Measurements from ENCODE around the gene IRX2. TPM values are rescaled to one million over a fixed set of nuclear protein-coding genes. Genes with fewer than 3 reads are reported as not detected.

Gene IRX2
- total and polyA plus RNA-seq, 2 of the 4 experiments (the other 2 are of a cell fraction) = 0.36 to 0.97 TPM

DNA sequence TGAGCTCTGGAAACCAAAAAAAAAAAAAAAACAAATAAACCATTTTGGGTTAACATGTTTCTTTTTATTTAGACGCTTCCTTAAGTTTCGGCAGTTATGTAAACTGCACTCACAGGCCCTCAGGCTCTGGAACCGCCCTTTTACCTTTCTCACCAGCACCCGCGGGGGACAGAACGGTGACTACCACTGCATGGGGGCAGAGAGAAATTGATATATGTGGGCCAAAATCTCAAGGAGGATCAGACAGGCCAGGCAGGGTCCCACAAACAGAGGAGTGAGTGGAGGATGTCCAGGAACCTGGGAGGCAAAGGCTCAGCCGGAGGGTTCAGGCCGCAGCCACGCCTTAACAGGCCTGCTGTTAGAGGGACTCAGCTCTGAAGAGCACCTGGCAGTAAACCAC is 54.4 kb downstream of the IRX2 start:
- H3K9me1 ChIP-seq (ENCODE audit: insufficient read depth, low read length) = no peaks in the 10 kb centered on the region
- no peaks in the 10 kb centered on the region for H3K27me3 ChIP-seq (ENCODE audit: control insufficient read depth, insufficient read depth, low read length)
- H2AFZ ChIP-seq (replicated peaks; ENCODE audit: low read length, poor library complexity) = no peak overlapping the region
- BruUV-seq (replicated peaks) = no TSS peak
- H2BK20ac ChIP-seq (ENCODE audit: low read depth, low read length) = no peak overlapping the region
- H3K4ac ChIP-seq (ENCODE audit: low read depth, low read length) = no peak overlapping the region
- dilution Hi-C loops (cut with HindIII; ENCODE audit: low sequenced_read_pairs, unreplicated experiment) (no loop called here), in situ Hi-C loops (cut with MboI; ENCODE audit: low sequenced_read_pairs) (no loop called here), intact Hi-C loops (cut with micrococcal nuclease) (no loop called here)
- 20% methylated on average over 1 of the region's 9 CpGs; no CpG with 5 or more reads in 1 of the 2 experiments for WGBS, 2 experiments (ENCODE audit: extremely low coverage in 2 of 2, insufficient read length in 1 of 2)
- no peak overlapping the region for H4K5ac ChIP-seq (ENCODE audit: low read depth, low read length)
- H2BK120ac ChIP-seq (ENCODE audit: low read depth, low read length) = no peak overlapping the region
- peaks cover 37% of the 10 kb centered on the region for H3K9me3 ChIP-seq (ENCODE audit: control insufficient read depth, insufficient read depth, low read length)
- no peak overlapping the region for H3K18ac ChIP-seq (ENCODE audit: low read depth, low read length)
- H3K14ac ChIP-seq (replicated peaks; ENCODE audit: low read depth, low read length) = no peak overlapping the region
- H3K9ac ChIP-seq (ENCODE audit: low read depth, low read length) = no peak overlapping the region
- no peak for ATAC-seq (ENCODE audit: low read depth)
- H3K23ac ChIP-seq (ENCODE audit: low read depth, low read length) = no peak overlapping the region
- no peak overlapping the region for H3K4me2 ChIP-seq (ENCODE audit: low read depth, low read length)
- POLR2A ChIA-PET (ENCODE audit: unreplicated experiment) = no interaction called here
- H3K79me1 ChIP-seq (ENCODE audit: low read depth in 1 of 2, low read length in 2 of 2) = no peaks in the 10 kb centered on the region
- H2BK15ac ChIP-seq (ENCODE audit: low read depth, low read length) = no peak overlapping the region
- no peaks in the 10 kb centered on the region for H3K36me3 ChIP-seq (ENCODE audit: control insufficient read depth, insufficient read depth, low read length)
- no peaks in the 10 kb centered on the region for H3K4me1 ChIP-seq (ENCODE audit: control insufficient read depth, insufficient read depth, low read length)
- TF ChIP-seq NFE2L2 (IDR thresholded peaks at IDR 0.05; ENCODE audit: low read depth, low read length) (no peak), POLR2A (IDR thresholded peaks at IDR 0.05; ENCODE audit: low read depth, low read length) (no peak), CEBPB (IDR thresholded peaks at IDR 0.05; ENCODE audit: low read depth, low read length) (no peak), BHLHE40 (IDR thresholded peaks at IDR 0.05; ENCODE audit: low read depth, low read length) (no peak), MAFK (IDR thresholded peaks at IDR 0.05; ENCODE audit: low read depth, low read length) (no peak), FOS (IDR thresholded peaks at IDR 0.05; ENCODE audit: low read depth, low read length) (no peak)
- TF ChIP-seq, protein P1, sequence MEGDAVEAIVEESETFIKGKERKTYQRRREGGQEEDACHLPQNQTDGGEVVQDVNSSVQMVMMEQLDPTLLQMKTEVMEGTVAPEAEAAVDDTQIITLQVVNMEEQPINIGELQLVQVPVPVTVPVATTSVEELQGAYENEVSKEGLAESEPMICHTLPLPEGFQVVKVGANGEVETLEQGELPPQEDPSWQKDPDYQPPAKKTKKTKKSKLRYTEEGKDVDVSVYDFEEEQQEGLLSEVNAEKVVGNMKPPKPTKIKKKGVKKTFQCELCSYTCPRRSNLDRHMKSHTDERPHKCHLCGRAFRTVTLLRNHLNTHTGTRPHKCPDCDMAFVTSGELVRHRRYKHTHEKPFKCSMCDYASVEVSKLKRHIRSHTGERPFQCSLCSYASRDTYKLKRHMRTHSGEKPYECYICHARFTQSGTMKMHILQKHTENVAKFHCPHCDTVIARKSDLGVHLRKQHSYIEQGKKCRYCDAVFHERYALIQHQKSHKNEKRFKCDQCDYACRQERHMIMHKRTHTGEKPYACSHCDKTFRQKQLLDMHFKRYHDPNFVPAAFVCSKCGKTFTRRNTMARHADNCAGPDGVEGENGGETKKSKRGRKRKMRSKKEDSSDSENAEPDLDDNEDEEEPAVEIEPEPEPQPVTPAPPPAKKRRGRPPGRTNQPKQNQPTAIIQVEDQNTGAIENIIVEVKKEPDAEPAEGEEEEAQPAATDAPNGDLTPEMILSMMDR (conservative IDR thresholded peaks at IDR 0.05; ENCODE audit: low read depth, low read length) = no peak
- TF ChIP-seq, protein P2, sequence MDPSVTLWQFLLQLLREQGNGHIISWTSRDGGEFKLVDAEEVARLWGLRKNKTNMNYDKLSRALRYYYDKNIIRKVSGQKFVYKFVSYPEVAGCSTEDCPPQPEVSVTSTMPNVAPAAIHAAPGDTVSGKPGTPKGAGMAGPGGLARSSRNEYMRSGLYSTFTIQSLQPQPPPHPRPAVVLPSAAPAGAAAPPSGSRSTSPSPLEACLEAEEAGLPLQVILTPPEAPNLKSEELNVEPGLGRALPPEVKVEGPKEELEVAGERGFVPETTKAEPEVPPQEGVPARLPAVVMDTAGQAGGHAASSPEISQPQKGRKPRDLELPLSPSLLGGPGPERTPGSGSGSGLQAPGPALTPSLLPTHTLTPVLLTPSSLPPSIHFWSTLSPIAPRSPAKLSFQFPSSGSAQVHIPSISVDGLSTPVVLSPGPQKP (IDR thresholded peaks at IDR 0.05; ENCODE audit: borderline replicate concordance, low read depth, low read length) = no peak
- no peak overlapping the region for H2AK9ac ChIP-seq (replicated peaks; ENCODE audit: low read depth, low read length, poor library complexity)
- no peak overlapping the region for H4K91ac ChIP-seq (ENCODE audit: insufficient read depth, low read depth, low read length)
- no peak overlapping the region for H3K27ac ChIP-seq (ENCODE audit: insufficient read depth, low read length)
- H2AK5ac ChIP-seq (ENCODE audit: low read depth, low read length) = no peak overlapping the region
- CTCF ChIA-PET = no interaction called here
- no peak overlapping the region for H3K56ac ChIP-seq (ENCODE audit: extremely low read depth, insufficient read depth, low read length)
- no peak for DNase-seq
- no peak overlapping the region for H3K4me3 ChIP-seq (ENCODE audit: insufficient read depth, low read depth, low read length)
- H2BK5ac ChIP-seq (ENCODE audit: low read depth, low read length, poor library complexity, severe bottlenecking) = no peak overlapping the region
- no peak overlapping the region for H4K8ac ChIP-seq (ENCODE audit: low read depth in 2 of 2, low read length in 2 of 2)
- no peaks in the 10 kb centered on the region for H4K20me1 ChIP-seq (ENCODE audit: insufficient read depth, low read length)
